ENCODE results near the gene CDC42BPB. TPM values are rescaled to one million over a fixed set of nuclear protein-coding genes. Genes with fewer than 3 reads are reported as not detected.

Gene CDC42BPB
- total RNA-seq, 1 donor from 2014 or later = 116 TPM

GRCh38 chr14:102898776-102899515, 158.4 kb downstream of the CDC42BPB start:
- no peak overlapping the region for H3K27ac Mint-ChIP-seq (ENCODE audit: unreplicated experiment)
- TF ChIP-seq EZH2 (IDR thresholded peaks at IDR 0.05; ENCODE audit: insufficient read depth, low read length) = no peak
- TF ChIP-seq CTCF (IDR thresholded peaks at IDR 0.05; ENCODE audit: insufficient read depth, low read depth, low read length) = no peak
- no peak overlapping the region for H3K27ac ChIP-seq (ENCODE audit: low read depth, low read length)

GRCh38 chr14:102898298-102898697, 159.1 kb downstream of the CDC42BPB start:
- TF ChIP-seq EZH2 (IDR thresholded peaks at IDR 0.05; ENCODE audit: insufficient read depth, low read length) = no peak
- TF ChIP-seq CTCF (IDR thresholded peaks at IDR 0.05; ENCODE audit: insufficient read depth, low read depth, low read length) = no peak
- H3K4me1 ChIP-seq (ENCODE audit: insufficient read depth, low read length) = peaks cover 2% of the 10 kb centered on the region
- no peak overlapping the region for H3K4me3 ChIP-seq (ENCODE audit: insufficient read depth, low read depth, low read length)
- Mint-ChIP-seq H3K27ac (ENCODE audit: unreplicated experiment) (no peak overlapping the region), H3K27me3 (ENCODE audit: low read depth, unreplicated experiment) (no peaks in the 10 kb centered on the region), H3K36me3 (ENCODE audit: low read depth, unreplicated experiment) (peaks cover 22% of the 10 kb centered on the region), H3K9me3 (ENCODE audit: unreplicated experiment) (no peaks in the 10 kb centered on the region), H3K4me1 (ENCODE audit: low read depth, unreplicated experiment) (peaks cover 4% of the 10 kb centered on the region), H3K4me3 (ENCODE audit: unreplicated experiment) (no peak overlapping the region)
- no peak overlapping the region for H2AFZ ChIP-seq (ENCODE audit: low read depth, low read length)
- H3K36me3 ChIP-seq (ENCODE audit: insufficient read depth, low read length) = peaks cover 21% of the 10 kb centered on the region
- DNase-seq (ENCODE audit: low read depth) (no peak), FAIRE-seq (no peak)
- H3K27ac ChIP-seq (ENCODE audit: low read depth, low read length) = no peak overlapping the region
- H4K20me1 ChIP-seq (ENCODE audit: insufficient read depth, low read length) = peaks cover 15% of the 10 kb centered on the region
- H3K9me3 ChIP-seq (ENCODE audit: insufficient read depth, low read depth, low read length) = no peaks in the 10 kb centered on the region
- no peak overlapping the region for H3K9ac ChIP-seq (ENCODE audit: low read length)
- H3K79me2 ChIP-seq (ENCODE audit: insufficient read depth, low read length) = no peaks in the 10 kb centered on the region
- H3K27me3 ChIP-seq (ENCODE audit: insufficient read depth, low read length) = no peaks in the 10 kb centered on the region
- H3K4me2 ChIP-seq (ENCODE audit: low read length) = no peak overlapping the region

More at GRCh38 chr14:102898776-102899515, 158.4 kb downstream of the CDC42BPB start:
- H3K9ac ChIP-seq (ENCODE audit: low read length) = no peak overlapping the region
- no peaks in the 10 kb centered on the region for H3K4me1 ChIP-seq (ENCODE audit: insufficient read depth, low read length)
- H3K27me3 Mint-ChIP-seq (ENCODE audit: low read depth, unreplicated experiment) = no peaks in the 10 kb centered on the region
- no peak overlapping the region for H3K4me3 ChIP-seq (ENCODE audit: insufficient read depth, low read depth, low read length)
- no peak overlapping the region for H3K4me3 Mint-ChIP-seq (ENCODE audit: unreplicated experiment)
- H4K20me1 ChIP-seq (ENCODE audit: insufficient read depth, low read length) = peaks cover 11% of the 10 kb centered on the region
- H3K79me2 ChIP-seq (ENCODE audit: insufficient read depth, low read length) = no peaks in the 10 kb centered on the region
- peaks cover 20% of the 10 kb centered on the region for H3K36me3 Mint-ChIP-seq (ENCODE audit: low read depth, unreplicated experiment)
- no peaks in the 10 kb centered on the region for H3K27me3 ChIP-seq (ENCODE audit: insufficient read depth, low read length)
- H3K9me3 Mint-ChIP-seq (ENCODE audit: unreplicated experiment) = no peaks in the 10 kb centered on the region
- DNase-seq (ENCODE audit: low read depth) = no peak
- no peak overlapping the region for H3K4me2 ChIP-seq (ENCODE audit: low read length)
- no peaks in the 10 kb centered on the region for H3K9me3 ChIP-seq (ENCODE audit: insufficient read depth, low read depth, low read length)
- no peaks in the 10 kb centered on the region for H3K4me1 Mint-ChIP-seq (ENCODE audit: low read depth, unreplicated experiment)
- no peak overlapping the region for H2AFZ ChIP-seq (ENCODE audit: low read depth, low read length)
- FAIRE-seq = no peak
- H3K36me3 ChIP-seq (ENCODE audit: insufficient read depth, low read length) = peaks cover 21% of the 10 kb centered on the region
